ENCODE data around the gene DDX59. TPM values are rescaled to one million over a fixed set of nuclear protein-coding genes. Genes with fewer than 3 reads are reported as not detected.

The DDX59 gene
- total RNA-seq, 1 experiment from 2014 or later = 24.6 TPM

DNA sequence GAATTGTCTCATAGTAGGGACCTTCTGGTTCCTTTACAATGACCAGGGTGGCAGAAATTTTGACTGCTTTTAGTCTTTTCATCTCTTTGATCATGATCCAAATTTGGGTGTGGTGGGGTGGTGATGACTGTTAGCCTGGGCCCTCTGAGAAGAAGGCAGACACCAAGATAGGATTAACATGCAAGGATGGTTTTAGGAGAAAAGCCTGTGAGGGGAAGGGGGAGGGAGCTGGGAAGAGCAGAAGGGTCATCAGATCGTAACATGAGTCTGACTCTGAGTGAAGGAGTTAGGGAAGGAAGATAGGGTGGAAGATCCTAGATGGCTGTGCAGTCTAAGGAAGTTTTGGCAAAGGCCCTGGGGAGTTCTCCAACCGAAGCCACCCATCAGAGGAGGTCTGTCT is 40.5 kb upstream of the DDX59 start:
- no peaks in the 10 kb centered on the region for H3K36me3 ChIP-seq (ENCODE audit: low read depth, low read length)
- H3K9ac ChIP-seq (ENCODE audit: low read length) = no peak overlapping the region
- no peak overlapping the region for H3K4me3 ChIP-seq (ENCODE audit: low read length)
- H3K4me2 ChIP-seq (ENCODE audit: low read length) = no peak overlapping the region
- no TSS peak for BruUV-seq (replicated peaks)
- no peaks in the 10 kb centered on the region for H4K20me1 ChIP-seq (ENCODE audit: low read length)
- no peaks in the 10 kb centered on the region for H3K79me2 ChIP-seq (ENCODE audit: low read length)
- no peak overlapping the region for H2AFZ ChIP-seq (ENCODE audit: low read length)
- peaks cover 11% of the 10 kb centered on the region; the same call in 1 of the 2 replicates for H3K4me1 ChIP-seq (ENCODE audit: insufficient read depth, low read length)
- no peak for DNase-seq
- no peak overlapping the region for H3K27ac ChIP-seq (ENCODE audit: low read length)
- no peak for TF ChIP-seq EZH2phosphoT487 (IDR thresholded peaks at IDR 0.05; ENCODE audit: borderline replicate concordance, low read length)
- no peak for TF ChIP-seq EZH2 (IDR thresholded peaks at IDR 0.05; ENCODE audit: low read length, unreplicated experiment)
- no peak for TF ChIP-seq CTCF (conservative IDR thresholded peaks at IDR 0.05; ENCODE audit: low read depth, low read length)
- H3K9me3 ChIP-seq (ENCODE audit: low read length) = no peaks in the 10 kb centered on the region
- no peaks in the 10 kb centered on the region for H3K9me2 ChIP-seq (replicated peaks; ENCODE audit: low read length)
- POLR2A ChIA-PET (ENCODE audit: unreplicated experiment) = no interaction called here
- no peak for ATAC-seq
- CTCF ChIA-PET = no interaction called here
- no peaks in the 10 kb centered on the region for H3F3A ChIP-seq (ENCODE audit: low read length, unreplicated experiment)
- H3K27me3 ChIP-seq (ENCODE audit: low read length) = no peaks in the 10 kb centered on the region
- intact Hi-C loops (cut with micrococcal nuclease) = no loop called here

- intact Hi-C loops (cut with micrococcal nuclease) = no loop called here
- Histone ChIP-seq H3K36me3 (ENCODE audit: low read depth, low read length) (no peaks in the 10 kb centered on the region), H3K9me2 (replicated peaks; ENCODE audit: low read length) (no peaks in the 10 kb centered on the region), H3F3A (ENCODE audit: low read length, unreplicated experiment) (no peaks in the 10 kb centered on the region), H3K4me3 (ENCODE audit: low read length) (no peak overlapping the region), H3K4me1 (ENCODE audit: insufficient read depth, low read length) (no peaks in the 10 kb centered on the region), H4K20me1 (ENCODE audit: low read length) (no peaks in the 10 kb centered on the region), H3K79me2 (ENCODE audit: low read length) (no peaks in the 10 kb centered on the region), H3K4me2 (ENCODE audit: low read length) (no peak overlapping the region), H3K9me3 (ENCODE audit: low read length) (no peaks in the 10 kb centered on the region), H3K9ac (ENCODE audit: low read length) (no peak overlapping the region), H2AFZ (ENCODE audit: low read length) (no peak overlapping the region), H3K27ac (ENCODE audit: low read length) (no peak overlapping the region), H3K27me3 (ENCODE audit: low read length) (no peaks in the 10 kb centered on the region)
- no TSS peak for BruUV-seq (replicated peaks)
- ChIA-PET CTCF (no interaction called here), POLR2A (ENCODE audit: unreplicated experiment) (no interaction called here)
- peak; percentile 81 for ATAC-seq
- peak; percentile 61 for DNase-seq
- TF ChIP-seq EZH2 (IDR thresholded peaks at IDR 0.05; ENCODE audit: low read length, unreplicated experiment) = no peak
- TF ChIP-seq CTCF (conservative IDR thresholded peaks at IDR 0.05; ENCODE audit: low read depth, low read length) = no peak
- TF ChIP-seq EZH2phosphoT487 (IDR thresholded peaks at IDR 0.05; ENCODE audit: borderline replicate concordance, low read length) = no peak
These were observed 39.1 kb upstream of the DDX59 start for GRCh38 chr1:200708769-200709168.

- H3K36me3 ChIP-seq (ENCODE audit: low read depth, low read length) = no peaks in the 10 kb centered on the region
- TF ChIP-seq CTCF (conservative IDR thresholded peaks at IDR 0.05; ENCODE audit: low read depth, low read length) (no peak), EZH2 (IDR thresholded peaks at IDR 0.05; ENCODE audit: low read length, unreplicated experiment) (no peak), EZH2phosphoT487 (IDR thresholded peaks at IDR 0.05; ENCODE audit: borderline replicate concordance, low read length) (no peak)
- H3F3A ChIP-seq (ENCODE audit: low read length, unreplicated experiment) = no peaks in the 10 kb centered on the region
- no peak overlapping the region for H3K4me3 ChIP-seq (ENCODE audit: low read length)
- BruUV-seq (replicated peaks) = no TSS peak
- no peaks in the 10 kb centered on the region for H3K4me1 ChIP-seq (ENCODE audit: insufficient read depth, low read length)
- no peaks in the 10 kb centered on the region for H4K20me1 ChIP-seq (ENCODE audit: low read length)
- H3K9me2 ChIP-seq (replicated peaks; ENCODE audit: low read length) = no peaks in the 10 kb centered on the region
- POLR2A ChIA-PET (ENCODE audit: unreplicated experiment) = no interaction called here
- H3K27me3 ChIP-seq (ENCODE audit: low read length) = no peaks in the 10 kb centered on the region
- ATAC-seq (no peak), DNase-seq (no peak)
- H3K4me2 ChIP-seq (ENCODE audit: low read length) = no peak overlapping the region
- no peak overlapping the region for H3K9ac ChIP-seq (ENCODE audit: low read length)
- no peak overlapping the region for H3K27ac ChIP-seq (ENCODE audit: low read length)
- H3K9me3 ChIP-seq (ENCODE audit: low read length) = no peaks in the 10 kb centered on the region
- no peak overlapping the region for H2AFZ ChIP-seq (ENCODE audit: low read length)
- intact Hi-C loops (cut with micrococcal nuclease) = no loop called here
- CTCF ChIA-PET = no interaction called here
- H3K79me2 ChIP-seq (ENCODE audit: low read length) = no peaks in the 10 kb centered on the region
These were observed 38.5 kb upstream of the DDX59 start for GRCh38 chr1:200708161-200708560.

Measured in PC-3 (cell line).